VCaP (cell line): ENCODE results near the gene NKX2-2.

ENCODE experiments used
- H3K27ac ChIP-seq: fragments of 450-650 bp; 2 replicates; pipeline ENCODE4 v1.5.1; 2017
- TF ChIP-seq, protein P1 (sequence below): fragments of 450-650 bp; conservative IDR thresholded peaks from 2 replicates; pipeline ENCODE4 v1.5.1; 2017; ENCODE audit warnings: mild to moderate bottlenecking, moderate library complexity

Gene NKX2-2

DNA sequence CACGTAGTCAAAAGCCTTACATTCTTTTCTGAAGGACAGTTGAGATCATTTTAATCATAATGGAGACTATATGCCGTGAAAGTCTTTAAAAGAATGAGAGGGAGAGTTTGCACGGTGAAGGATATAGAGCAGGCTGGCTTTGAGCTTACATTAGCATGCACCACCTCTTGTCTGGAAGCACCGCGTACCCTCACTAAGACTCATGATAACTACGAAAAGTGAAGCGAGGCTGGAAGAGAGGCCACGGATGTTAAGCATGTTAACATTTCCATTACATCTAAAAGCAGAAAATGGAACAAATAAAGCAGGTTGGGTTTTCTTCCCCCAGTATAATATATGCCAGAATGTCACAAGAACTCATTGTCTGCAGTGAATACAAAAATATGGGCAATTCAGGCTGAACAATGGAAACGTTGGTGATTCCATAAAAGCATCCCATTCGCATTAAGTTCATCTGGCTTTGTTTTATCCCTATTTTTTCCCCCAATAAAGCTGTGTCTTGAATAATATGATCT, 40.6 kb upstream of the NKX2-2 start:
- no peak overlapping the region for H3K27ac ChIP-seq
- TF ChIP-seq, protein P1, sequence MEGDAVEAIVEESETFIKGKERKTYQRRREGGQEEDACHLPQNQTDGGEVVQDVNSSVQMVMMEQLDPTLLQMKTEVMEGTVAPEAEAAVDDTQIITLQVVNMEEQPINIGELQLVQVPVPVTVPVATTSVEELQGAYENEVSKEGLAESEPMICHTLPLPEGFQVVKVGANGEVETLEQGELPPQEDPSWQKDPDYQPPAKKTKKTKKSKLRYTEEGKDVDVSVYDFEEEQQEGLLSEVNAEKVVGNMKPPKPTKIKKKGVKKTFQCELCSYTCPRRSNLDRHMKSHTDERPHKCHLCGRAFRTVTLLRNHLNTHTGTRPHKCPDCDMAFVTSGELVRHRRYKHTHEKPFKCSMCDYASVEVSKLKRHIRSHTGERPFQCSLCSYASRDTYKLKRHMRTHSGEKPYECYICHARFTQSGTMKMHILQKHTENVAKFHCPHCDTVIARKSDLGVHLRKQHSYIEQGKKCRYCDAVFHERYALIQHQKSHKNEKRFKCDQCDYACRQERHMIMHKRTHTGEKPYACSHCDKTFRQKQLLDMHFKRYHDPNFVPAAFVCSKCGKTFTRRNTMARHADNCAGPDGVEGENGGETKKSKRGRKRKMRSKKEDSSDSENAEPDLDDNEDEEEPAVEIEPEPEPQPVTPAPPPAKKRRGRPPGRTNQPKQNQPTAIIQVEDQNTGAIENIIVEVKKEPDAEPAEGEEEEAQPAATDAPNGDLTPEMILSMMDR, result no peak

DNA sequence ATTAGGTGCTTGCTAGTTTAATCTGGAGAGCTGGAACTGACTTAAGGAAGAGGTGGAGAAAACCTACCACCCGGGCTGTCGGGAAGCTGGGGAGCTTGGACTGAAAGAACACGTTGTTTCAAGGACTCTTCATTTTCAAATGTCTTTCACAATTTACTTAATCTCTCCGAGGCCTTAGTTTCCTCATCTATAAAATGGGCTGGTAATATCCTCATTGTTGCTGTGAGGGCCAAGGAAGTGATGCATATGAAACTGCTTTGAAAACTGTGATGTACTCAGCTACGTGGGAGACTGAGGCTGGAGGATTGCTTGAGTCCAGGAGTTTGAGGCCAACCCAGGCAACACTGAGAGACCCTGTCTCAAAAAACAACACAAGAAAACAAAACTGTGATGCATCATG, 36.7 kb upstream of the NKX2-2 start:
- TF ChIP-seq, protein P1, result no peak
- no peak overlapping the region for H3K27ac ChIP-seq

DNA sequence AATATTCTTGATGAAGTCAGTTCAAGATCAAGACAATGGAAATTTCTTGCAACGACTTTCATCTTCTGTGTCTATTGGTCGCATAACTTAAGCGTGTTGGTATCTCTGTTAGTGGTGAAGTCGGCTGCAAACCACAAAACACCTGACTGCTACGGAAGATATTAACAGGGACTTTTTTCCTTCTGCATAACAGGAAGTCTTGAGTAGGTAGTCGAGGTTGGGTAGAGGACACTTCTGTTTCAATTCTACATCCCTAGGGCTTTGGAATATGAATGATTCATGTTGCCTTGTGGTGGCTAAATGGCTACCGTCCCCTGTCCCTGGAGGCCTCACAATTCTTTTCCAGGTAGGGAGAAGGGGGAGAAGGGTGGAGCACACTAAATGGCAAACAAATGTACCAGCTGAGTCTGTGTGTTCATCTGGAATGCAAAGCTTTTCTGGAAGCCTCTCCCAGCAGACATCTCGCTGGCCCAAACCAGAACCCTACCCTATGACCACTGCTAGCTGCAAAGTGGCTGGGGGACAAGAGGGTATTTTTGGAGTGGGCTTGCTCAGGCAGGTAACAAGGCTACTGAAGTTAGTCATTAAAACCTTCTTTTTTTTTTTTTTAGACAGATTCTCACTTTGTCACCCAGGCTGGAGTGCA, 34.6 kb upstream of the NKX2-2 start:
- H3K27ac ChIP-seq, result no peak overlapping the region
- TF ChIP-seq, protein P1, result no peak

DNA sequence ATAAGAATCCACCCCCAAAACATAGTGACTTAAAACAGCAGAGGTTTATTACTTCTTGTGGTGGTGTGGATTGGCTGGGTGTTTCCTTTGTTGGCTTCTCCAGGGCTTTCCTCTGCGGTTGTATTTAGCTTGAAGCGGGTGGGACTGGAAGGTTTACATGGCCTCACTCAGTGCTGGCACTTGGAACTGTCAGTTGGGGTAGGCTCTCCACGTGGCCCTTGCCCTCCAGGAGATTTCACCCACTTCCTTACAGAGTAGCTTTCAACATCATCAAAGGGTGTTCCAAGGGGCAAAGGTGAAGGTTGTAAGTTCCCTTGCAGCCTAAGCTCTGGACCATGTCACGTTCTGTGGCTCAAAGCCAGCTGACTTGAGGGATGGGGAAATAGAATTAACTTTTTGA, 32.5 kb upstream of the NKX2-2 start:
- TF ChIP-seq, protein P1, result no peak
- no peak overlapping the region for H3K27ac ChIP-seq

DNA sequence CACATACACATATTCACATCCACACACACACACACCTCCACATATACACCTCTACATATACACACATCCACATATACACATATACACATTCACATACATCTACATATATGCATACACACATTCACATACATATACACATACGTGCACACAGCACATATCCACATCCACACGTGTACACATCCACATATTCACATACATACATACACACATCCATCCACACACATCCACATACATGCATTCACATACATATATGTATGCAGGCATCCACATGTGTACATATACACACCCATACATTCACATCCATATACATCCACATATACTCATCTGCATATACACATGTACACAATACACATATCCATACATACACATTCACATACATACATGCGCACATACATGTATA, 25.6 kb upstream of the NKX2-2 start:
- no peak overlapping the region for H3K27ac ChIP-seq
- TF ChIP-seq, protein P1, result no peak

DNA sequence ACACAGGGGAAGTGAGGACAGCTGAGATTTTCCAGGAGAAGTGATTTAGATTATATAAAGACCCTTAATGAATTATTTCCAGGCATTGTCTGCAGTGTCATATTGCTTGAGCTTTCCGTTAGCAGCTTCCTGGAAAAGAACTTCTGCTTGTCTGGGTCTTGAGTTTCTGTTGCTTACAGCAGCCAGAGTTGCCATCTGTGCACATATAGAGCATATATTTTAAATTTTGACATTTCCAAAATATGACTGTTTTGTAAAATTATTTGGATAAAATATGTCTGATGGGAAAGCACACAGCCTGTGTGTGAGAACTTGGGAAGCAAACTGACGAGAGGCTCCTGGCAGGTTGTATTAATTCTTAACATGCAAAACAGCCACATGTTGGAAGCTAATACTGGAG, 21.0 kb upstream of the NKX2-2 start:
- TF ChIP-seq, protein P1, result no peak

DNA sequence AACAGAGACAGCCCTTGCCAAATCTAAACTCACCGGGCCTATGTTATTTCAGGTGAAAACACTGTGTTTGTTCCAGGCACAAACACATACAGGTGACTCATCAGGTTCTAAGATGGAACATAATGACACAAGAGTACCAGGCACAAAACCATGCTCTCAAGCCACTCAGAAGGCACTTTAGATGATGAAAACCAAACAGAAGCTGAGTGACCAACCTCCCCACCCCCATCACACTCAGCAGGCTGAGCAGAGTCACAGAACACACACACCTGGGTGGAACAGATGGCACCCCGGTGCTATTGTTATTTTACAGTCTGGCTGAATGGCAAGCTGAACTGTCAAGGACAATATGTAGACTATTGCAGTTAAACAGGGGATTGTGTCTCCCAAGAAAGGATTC, 20.6 kb upstream of the NKX2-2 start:
- TF ChIP-seq, protein P1, result no peak

More for the DNA sequence above, 21.0 kb upstream of the NKX2-2 start:
- no peak overlapping the region for H3K27ac ChIP-seq

More for the DNA sequence above, 20.6 kb upstream of the NKX2-2 start:
- no peak overlapping the region for H3K27ac ChIP-seq
